ENCODE measurements around the gene ZNF740. TPM values are rescaled to one million over a fixed set of nuclear protein-coding genes. Genes with fewer than 3 reads are reported as not detected.

The ZNF740 gene
- total RNA-seq, 1 experiment from 2014 or later: 49.7 TPM

DNA sequence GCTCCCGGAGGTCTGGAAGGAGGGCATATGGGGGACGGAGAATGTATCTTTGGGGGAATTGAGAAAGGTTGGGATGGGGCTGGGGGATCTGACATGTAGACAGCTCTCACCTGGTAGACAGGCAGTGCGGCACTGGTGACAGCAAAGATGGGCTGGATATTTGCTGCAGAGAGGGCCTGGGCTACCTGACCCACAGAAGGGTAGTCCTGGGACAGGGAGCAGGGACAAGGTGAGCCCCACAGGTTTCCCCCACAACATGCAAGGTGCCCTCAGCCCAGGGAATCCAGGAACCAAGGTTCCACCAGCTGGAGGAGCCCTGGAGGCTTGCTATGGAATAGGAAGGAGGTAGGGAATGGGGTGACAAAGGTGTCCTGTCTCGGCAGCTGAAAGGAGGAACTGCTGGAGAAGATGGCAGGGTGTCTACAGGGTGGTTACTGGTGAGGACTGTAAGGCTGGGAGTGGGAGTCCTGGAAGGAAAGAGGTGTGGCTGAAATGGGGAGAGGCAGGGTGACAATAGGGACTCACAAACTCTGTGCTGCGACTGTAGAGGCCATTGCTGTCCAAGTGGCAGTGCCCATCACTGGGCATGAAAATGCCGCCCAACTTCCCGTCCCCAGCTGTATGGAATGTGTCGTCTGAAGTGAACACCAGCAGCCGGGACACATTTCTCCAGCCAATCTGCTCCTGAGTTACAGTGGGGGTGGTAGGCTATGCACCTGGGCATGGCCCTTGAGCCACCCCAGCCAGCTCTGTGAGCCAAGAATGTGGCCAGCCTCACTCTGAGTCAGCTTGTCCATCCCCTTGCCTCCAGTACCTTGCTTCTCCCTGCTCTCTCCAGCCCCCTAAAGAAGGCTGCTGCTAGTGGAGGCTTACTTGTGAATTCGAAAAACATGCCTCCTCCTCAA, 15.2 kb downstream of the ZNF740 start:
- no peaks in the 10 kb centered on the region for H3K9me3 ChIP-seq (ENCODE audit: control insufficient read depth in 1 of 2, insufficient read depth in 1 of 2, low read depth in 1 of 2, low read length in 2 of 2)
- no peak overlapping the region for H2AFZ ChIP-seq (ENCODE audit: low read depth, low read length, poor library complexity, severe bottlenecking)
- DNase-seq (ENCODE audit: low read depth, low spot score) (no peak), ATAC-seq (peak; percentile 28; the same call in 1 of the 2 replicates)
- ChIA-PET CTCF (interaction anchor here (0.6 to 3.3 kb wide), 6 partner anchors 37 to 170 kb away, joined by 3 to 36 read pairs (median 4); no protein-coding TSS in a partner anchor), RAD21 (ENCODE audit: low non-redundant PET in 1 of 2, low total read pairs in 2 of 2, uncharacterized antibody in 2 of 2, unreplicated experiment in 2 of 2) (no interaction called here), POLR2A (interaction anchor here (1.0 kb wide), 1 partner anchor 15 kb away, joined by 3 read pairs; the partner anchor contains the start of genes CSAD and ZNF740)
- H3K4me3 ChIP-seq (replicated peaks in 1 of 2; ENCODE audit: low read depth in 1 of 2, low read length in 2 of 2): no peak overlapping the region
- intact Hi-C loops (cut with micrococcal nuclease): no loop called here
- no peak overlapping the region for H3K9ac ChIP-seq (ENCODE audit: low read length)
- H3K4me1 ChIP-seq (ENCODE audit: control insufficient read depth in 1 of 2, insufficient read depth in 2 of 2, low read length in 2 of 2): peaks cover 3 to 26% of the 10 kb centered on the region in 2 experiments; a peak in 3 of 4 replicates
- H3K4me2 ChIP-seq (ENCODE audit: low read length): peak overlapping the region; percentile 21
- H3K36me3 ChIP-seq (ENCODE audit: control insufficient read depth in 1 of 2, insufficient read depth in 2 of 2, low read length in 2 of 2): no peaks in the 10 kb centered on the region; a peak in 1 of 4 replicates
- H3K79me2 ChIP-seq (ENCODE audit: insufficient read depth, low read length): no peaks in the 10 kb centered on the region
- BruUV-seq (replicated peaks): no TSS peak
- no peaks in the 10 kb centered on the region for H3K9me2 ChIP-seq (ENCODE audit: insufficient read depth)
- no peaks in the 10 kb centered on the region for H4K20me1 ChIP-seq (ENCODE audit: insufficient read depth)
- TF ChIP-seq POLR2AphosphoS5 (IDR thresholded peaks at IDR 0.05; ENCODE audit: low read depth, low read length) (no peak), RAD21 (IDR thresholded peaks at IDR 0.05; ENCODE audit: low read depth) (no peak), EZH2 (IDR thresholded peaks at IDR 0.05) (no peak), EZH2phosphoT487 (IDR thresholded peaks at IDR 0.05; ENCODE audit: borderline replicate concordance) (no peak), SIN3A (IDR thresholded peaks at IDR 0.05; ENCODE audit: low read depth) (no peak), YY1 (IDR thresholded peaks at IDR 0.05; ENCODE audit: extremely low read depth, insufficient replicate concordance, low read depth, low read length) (no peak), POLR2A (IDR thresholded peaks at IDR 0.05; ENCODE audit: borderline replicate concordance, extremely low read depth, insufficient read depth, insufficient read length) (no peak), SP1 (IDR thresholded peaks at IDR 0.05; ENCODE audit: low read depth) (no peak)
- TF ChIP-seq, protein P1, sequence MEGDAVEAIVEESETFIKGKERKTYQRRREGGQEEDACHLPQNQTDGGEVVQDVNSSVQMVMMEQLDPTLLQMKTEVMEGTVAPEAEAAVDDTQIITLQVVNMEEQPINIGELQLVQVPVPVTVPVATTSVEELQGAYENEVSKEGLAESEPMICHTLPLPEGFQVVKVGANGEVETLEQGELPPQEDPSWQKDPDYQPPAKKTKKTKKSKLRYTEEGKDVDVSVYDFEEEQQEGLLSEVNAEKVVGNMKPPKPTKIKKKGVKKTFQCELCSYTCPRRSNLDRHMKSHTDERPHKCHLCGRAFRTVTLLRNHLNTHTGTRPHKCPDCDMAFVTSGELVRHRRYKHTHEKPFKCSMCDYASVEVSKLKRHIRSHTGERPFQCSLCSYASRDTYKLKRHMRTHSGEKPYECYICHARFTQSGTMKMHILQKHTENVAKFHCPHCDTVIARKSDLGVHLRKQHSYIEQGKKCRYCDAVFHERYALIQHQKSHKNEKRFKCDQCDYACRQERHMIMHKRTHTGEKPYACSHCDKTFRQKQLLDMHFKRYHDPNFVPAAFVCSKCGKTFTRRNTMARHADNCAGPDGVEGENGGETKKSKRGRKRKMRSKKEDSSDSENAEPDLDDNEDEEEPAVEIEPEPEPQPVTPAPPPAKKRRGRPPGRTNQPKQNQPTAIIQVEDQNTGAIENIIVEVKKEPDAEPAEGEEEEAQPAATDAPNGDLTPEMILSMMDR (IDR thresholded peaks at IDR 0.05 in 2 of 3, conservative IDR thresholded peaks at IDR 0.05 in 1 of 3; ENCODE audit: borderline replicate concordance in 1 of 3, insufficient read depth in 1 of 3, low read depth in 2 of 3, low read length in 2 of 3): no peak
- H3K27ac ChIP-seq (ENCODE audit: low read depth, low read length): no peak overlapping the region
- H3K27me3 ChIP-seq (ENCODE audit: insufficient read depth, low read length): no peaks in the 10 kb centered on the region
